ENCODE results near the gene AQP3.
"Not testable (repeated sequence)": the region's sequence is repeated elsewhere in the genome, so short reads cannot be mapped to it uniquely, and the experiment has no call there.

Gene AQP3

GRCh38 chr9:33395159-33395879, 52.1 kb downstream of the AQP3 start:
- H3K9me3 ChIP-seq (ENCODE audit: control insufficient read depth in 2 of 2, low read length in 2 of 2); H3K9ac ChIP-seq (ENCODE audit: low read length in 2 of 2); H3K4me3 ChIP-seq (ENCODE audit: low read length in 2 of 2); H3K27ac ChIP-seq (ENCODE audit: low read length); H3K36me3 ChIP-seq (ENCODE audit: control insufficient read depth in 2 of 2, insufficient read depth in 2 of 2, low read length in 2 of 2); H3K27me3 ChIP-seq (ENCODE audit: control insufficient read depth in 1 of 2, insufficient read depth in 2 of 2, low read length in 2 of 2): not testable (repeated sequence)
- H3K4me1 ChIP-seq (ENCODE audit: control insufficient read depth, insufficient read depth, low read length), result peaks cover 18% of the 10 kb centered on the region

GRCh38 chr9:33393986-33394385, 53.4 kb downstream of the AQP3 start:
- not testable (repeated sequence) for H3K9me3 ChIP-seq (ENCODE audit: control insufficient read depth in 2 of 2, low read length in 2 of 2); H3K27me3 ChIP-seq (ENCODE audit: control insufficient read depth in 1 of 2, insufficient read depth in 2 of 2, low read length in 2 of 2); H3K27ac ChIP-seq (ENCODE audit: low read length); H3K36me3 ChIP-seq (ENCODE audit: control insufficient read depth in 2 of 2, insufficient read depth in 2 of 2, low read length in 2 of 2); H3K9ac ChIP-seq (ENCODE audit: low read length in 2 of 2); H3K4me3 ChIP-seq (ENCODE audit: low read length in 2 of 2)
- H3K4me1 ChIP-seq (ENCODE audit: control insufficient read depth, insufficient read depth, low read length), result peaks cover 20% of the 10 kb centered on the region

GRCh38 chr9:33393581-33393980, 53.8 kb downstream of the AQP3 start:
- no peak overlapping the region for H3K27ac ChIP-seq (ENCODE audit: low read length)
- H3K4me1 ChIP-seq (ENCODE audit: control insufficient read depth, insufficient read depth, low read length), result peaks cover 20% of the 10 kb centered on the region

GRCh38 chr9:33392591-33393021, 54.8 kb downstream of the AQP3 start:
- not testable (repeated sequence) for H3K36me3 ChIP-seq (ENCODE audit: control insufficient read depth in 2 of 2, insufficient read depth in 2 of 2, low read length in 2 of 2); H3K9me3 ChIP-seq (ENCODE audit: control insufficient read depth in 2 of 2, low read length in 2 of 2); H3K4me3 ChIP-seq (ENCODE audit: low read length in 2 of 2); H3K27ac ChIP-seq (ENCODE audit: low read length); H3K9ac ChIP-seq (ENCODE audit: low read length in 2 of 2); H3K27me3 ChIP-seq (ENCODE audit: control insufficient read depth in 1 of 2, insufficient read depth in 2 of 2, low read length in 2 of 2)
- H3K4me1 ChIP-seq (ENCODE audit: control insufficient read depth, insufficient read depth, low read length), result peaks cover 20% of the 10 kb centered on the region

More at GRCh38 chr9:33393581-33393980, 53.8 kb downstream of the AQP3 start:
- H3K4me3 ChIP-seq (ENCODE audit: low read length in 2 of 2), result no peak overlapping the region
- H3K36me3 ChIP-seq (ENCODE audit: control insufficient read depth in 2 of 2, insufficient read depth in 2 of 2, low read length in 2 of 2), result no peaks in the 10 kb centered on the region
- H3K9ac ChIP-seq (ENCODE audit: low read length in 2 of 2), result no peak overlapping the region
- H3K27me3 ChIP-seq (ENCODE audit: control insufficient read depth in 1 of 2, insufficient read depth in 2 of 2, low read length in 2 of 2), result no peaks in the 10 kb centered on the region
- H3K9me3 ChIP-seq (ENCODE audit: control insufficient read depth in 2 of 2, low read length in 2 of 2), result no peaks in the 10 kb centered on the region
